EH (cell line): ENCODE measurements around the gene EPSTI1.
A peak's percentile ranks its signal among the peaks of the same experiment; 100 is the strongest.
"Not testable (repeated sequence)": the region's sequence is repeated elsewhere in the genome, so short reads cannot be mapped to it uniquely, and the experiment has no call there.

Experiments used
- DNase-seq: peaks from one replicate; pipeline ENCODE4 v3.0.0-alpha.2; 2015; ENCODE audit warnings: low read depth

Gene EPSTI1

DNA sequence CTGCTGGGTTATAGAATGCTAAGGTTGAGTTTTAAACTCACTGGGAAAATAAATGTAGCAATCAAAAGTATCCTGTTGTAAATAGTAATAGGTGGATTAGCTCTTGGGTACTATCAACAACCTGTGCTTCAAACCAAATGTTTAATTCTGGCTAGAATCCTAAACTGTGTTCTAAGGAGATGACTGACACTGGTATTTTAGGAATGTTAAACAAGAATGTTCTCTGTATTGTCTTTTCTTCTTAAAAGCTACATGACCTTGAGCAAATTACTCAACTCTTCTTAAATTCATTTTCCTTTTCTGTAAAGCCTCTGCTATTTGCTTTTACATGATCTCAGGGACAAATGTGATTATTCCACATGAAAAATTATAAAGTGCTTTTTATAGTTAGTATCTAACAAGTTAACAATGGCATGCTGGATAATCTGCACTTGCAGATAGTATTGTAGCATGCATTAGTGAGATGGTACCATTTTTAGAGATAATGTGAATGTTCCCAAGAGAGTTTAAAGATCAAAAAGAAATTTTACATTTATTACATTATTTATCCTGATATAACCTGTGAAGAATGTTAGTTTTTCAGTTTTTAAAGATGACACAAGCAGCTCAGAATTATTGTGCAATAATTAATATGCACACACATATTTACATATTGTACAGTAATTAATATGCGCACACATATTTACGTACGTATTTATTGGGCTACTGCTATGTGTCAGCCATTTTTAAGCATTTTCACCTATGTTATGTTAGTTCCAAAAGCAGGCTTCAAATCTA is 13.6 kb upstream of the EPSTI1 start:
- DNase-seq, result peak; percentile 65

DNA sequence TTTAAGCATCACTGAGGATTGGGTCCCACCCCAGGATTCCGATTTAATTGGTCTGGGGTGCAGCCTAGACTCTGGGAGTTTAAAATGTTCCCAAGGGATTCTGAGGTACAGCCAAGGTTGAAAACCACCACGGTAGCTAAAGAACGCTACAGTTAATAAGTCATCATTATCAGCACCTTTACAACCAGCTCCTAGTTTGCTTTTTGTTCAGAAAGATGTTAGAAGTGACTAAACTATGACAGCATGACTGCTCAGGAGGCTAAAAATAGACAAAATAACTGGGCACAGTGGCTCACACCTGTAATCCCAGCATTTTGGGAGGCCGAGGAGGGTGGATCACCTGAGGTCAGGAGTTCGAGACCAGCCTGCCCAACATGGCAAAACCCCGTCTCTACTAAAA is 11.7 kb upstream of the EPSTI1 start:
- DNase-seq, result no peak

DNA sequence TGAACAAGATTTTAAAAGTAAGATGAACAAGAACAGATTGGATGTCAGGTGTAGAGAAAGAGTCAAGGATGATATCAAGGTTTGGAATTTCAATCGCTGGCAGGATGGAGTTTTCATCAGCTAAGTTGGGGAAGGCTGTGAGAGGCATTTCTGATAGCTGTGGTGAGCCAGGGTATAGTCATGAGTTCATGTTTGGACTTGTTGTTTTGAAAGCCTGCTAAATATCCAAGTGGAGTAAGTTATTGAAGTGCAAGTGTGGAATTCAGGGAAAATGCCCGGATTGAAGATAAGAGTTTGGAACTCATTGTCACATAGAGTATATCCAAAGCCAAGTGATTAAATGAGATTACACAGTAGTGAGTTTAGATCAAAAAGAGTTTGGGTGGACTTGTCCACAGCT is 11.0 kb upstream of the EPSTI1 start:
- DNase-seq, result no peak

DNA sequence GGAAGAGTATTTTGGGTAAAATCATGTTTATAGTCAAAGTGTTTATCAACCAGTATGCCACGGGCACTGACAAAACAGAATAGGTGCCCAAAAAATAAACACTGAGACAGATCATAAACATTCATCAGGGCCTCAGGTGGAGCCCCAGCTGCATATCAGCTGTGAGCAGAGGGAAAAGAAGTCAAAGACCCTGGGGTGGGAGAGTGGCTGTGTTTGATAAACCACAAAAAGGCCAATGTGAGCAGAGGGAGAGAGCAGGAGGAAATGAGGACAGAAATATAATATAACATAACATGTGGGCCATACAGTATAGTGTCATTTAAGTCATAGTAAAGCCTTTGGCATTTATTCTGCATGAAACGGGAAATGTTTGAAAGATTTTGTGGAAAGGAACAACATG is 10.0 kb upstream of the EPSTI1 start:
- no peak for DNase-seq

DNA sequence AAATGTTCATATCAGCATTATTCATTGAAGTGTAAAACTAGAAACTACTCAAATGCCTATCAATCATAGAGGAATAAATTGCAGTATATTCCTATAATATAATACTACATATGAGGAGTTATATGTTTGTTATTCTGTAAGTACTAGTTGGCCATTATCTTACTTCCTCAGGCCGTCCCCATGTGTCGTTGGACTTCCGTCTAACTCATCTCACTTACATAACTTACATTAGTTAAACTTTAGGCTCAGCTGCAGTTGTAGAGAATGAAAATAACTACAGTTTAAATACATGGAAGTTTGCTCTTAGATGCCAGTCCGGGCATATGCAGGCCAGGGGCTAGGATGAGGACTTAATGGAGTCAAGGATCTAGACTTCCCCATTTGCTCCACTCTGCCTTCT is 8.6 kb upstream of the EPSTI1 start:
- no peak for DNase-seq

DNA sequence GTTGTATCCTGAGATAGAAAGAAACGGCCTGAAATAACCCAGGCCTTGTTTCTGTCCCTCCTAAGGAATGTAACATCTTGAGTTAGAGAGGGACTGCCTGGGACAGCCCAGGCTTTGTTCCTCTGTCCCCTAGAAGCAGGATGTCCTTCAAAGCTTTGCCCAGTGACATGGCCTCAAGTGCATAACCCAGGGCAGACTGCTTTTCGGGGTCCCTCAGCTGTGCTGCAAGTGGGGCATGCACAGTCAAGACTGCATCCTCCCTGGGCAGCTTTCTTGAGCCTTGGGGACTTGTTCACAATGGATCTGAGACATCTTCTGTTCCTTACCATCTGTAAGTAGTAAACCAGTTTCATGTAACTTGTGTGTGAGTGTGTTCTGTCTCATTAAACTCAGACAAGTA is 7.5 kb upstream of the EPSTI1 start:
- DNase-seq, result no peak

DNA sequence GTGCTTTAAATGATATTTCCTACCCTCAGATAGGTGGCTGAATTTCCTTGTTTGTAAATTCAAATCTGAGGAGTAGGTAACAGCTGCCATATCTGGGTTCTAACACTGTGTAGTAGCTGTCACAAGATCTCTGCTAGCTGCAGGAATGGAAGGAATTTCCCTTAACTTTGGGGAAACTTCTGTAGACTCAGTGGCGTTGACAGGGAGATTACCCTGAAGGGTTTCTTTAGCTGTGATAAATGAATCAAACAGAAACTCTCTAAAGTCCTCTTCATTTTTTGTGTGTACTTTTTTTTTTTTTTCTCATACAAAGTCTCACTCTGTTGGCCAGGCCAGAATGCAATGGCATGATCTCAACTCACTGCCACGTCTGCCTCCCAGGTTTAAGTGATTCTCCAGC is 5.3 kb upstream of the EPSTI1 start:
- peak; percentile 80 for DNase-seq

DNA sequence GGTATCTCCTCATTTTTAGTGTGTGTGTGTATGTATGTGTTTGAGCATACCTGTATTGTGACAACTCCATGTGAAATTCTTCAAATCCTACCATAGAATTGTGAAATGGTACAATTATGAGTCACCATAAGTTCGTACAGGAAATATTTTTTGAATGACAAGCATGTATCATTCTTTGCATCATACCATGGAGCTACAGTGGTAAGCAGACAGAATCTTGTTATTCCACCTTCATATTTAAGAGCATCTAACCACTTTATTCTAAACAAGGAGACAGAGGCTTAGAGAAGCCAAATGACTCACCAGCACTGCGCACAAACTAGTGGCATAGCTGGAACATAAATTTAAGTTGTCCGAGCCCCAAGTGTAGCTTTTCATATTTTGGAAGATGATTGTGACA is 4.5 kb upstream of the EPSTI1 start:
- peak; percentile 94 for DNase-seq

DNA sequence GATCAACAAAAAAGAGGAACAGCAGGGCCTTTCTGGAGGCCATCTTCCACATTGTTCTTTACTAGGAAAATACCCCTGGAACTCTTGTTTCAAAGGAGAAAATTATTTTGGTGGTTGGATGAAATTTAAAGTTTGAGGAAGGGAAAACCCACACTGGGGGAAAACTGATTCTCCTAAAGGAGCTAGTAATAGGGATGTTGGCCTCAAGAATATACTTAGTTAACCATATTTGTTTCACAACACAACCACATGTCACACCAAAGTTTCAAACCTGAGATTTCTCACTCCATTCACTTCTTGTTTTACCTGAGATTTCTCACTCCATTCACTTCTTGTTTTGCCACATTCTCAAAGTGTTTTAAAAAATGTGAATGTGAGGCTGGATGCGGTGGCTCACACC is 2.8 kb upstream of the EPSTI1 start:
- DNase-seq, result no peak

DNA sequence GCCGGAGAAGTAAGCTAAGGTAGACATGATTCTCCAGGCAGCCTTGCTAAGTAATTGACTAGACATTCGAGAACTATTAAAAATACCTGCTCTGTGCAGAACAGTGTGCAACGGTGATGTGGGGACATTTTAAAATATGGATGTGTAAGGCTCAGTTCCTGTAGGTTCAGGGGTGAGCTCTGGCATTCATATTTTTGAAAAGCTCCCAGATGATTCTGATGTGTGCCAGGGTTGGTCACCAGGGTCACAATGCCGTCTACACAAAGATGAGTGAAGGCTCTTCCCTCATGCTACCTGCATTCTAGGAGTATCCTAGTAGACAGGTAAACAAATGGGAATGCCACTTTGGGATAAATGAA is 702 bp upstream of the EPSTI1 start:
- no peak for DNase-seq

DNA sequence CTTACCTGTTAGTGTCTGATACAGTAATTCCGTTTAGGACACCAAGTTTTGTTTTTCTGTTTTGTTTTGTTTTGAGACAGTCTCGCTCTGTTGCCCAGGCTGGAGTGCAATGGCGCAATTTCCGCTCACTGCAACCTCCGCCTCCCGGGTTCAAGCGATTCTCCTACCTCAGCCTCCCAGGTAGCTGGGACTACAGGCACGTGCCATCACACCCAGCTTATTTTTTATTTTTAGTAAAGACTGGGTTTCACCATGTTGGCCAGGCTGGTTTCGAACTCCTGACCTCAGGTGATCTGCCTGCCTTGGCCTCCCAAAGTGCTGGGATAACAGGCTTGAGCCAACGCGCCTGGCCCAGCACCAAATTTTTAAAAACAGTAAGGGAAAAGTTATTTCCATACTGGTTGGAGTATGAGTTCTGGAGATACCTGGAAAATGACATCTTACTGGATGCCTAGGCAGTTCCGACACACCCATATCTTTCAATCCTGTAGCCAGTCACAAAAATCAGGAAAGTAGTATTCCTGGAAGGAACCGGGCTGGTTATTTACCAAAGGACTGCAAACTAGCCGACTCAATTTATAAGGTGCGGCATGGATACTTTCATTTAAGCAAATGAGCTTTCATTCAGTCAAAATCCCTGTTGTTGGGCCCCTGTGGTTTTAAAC is 676 bp downstream of the EPSTI1 start:
- DNase-seq, result not testable (repeated sequence)

DNA sequence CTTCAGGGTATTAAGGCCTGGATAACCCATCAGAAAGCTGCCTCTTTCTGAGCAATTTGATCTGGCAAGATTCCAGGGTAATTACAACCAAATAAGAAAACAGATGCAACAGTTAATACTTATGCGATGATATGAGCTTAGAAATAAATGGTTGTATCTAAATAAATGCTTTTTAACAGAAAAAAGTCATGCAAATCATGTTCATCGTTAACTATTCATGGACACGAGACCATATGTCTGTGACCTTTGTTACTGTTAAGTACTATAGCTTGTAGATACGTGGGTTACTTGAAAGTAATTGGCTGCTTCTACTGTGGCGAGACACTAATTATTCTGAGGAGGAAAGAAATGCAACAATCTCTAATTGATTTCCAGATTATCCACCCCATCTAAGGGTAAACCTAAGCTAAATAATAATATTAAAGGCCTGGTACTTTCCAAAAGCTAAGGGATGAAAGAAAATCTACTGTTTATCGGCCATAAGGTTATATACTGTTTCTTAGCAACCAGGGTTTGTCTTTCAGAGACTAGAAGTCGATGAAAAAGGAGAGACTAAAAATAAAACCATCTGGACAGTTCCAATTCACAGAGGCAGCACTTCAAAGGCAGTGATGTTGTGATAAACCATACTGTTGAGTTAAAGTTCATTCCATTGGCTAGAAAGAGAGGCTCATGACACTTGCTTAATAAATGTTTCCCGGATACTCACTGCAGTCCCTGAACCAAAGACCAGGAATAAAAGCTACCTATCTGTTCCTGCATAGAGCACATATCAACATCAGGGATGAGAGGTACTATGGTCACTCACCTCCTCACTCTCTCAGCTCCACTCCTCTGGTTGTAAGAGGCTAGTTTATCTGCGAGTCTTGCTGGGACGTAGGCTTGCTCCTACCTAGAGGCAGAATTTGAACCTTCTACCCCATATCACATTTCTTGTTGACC is 1.5 kb downstream of the EPSTI1 start:
- peak; percentile 59 for DNase-seq

DNA sequence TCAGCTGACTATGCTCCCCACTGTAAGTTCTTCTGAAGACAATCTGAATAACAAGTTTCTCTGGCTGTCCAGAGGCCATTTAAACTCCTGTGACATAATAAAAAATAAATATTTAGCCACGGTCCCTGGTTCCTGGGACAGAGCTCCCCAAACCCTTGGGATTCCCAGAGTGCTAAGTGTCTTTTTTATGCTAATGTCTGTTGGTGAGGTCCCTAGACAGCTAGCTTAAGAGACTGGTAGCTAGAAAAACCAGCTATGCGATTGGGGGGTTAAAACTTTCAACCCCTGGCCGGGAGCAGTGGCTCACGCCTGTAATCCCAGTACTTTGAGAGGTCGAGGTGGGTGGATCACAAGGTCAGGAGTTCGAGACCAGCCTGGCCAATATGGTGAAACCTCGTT is 5.9 kb downstream of the EPSTI1 start:
- DNase-seq, result no peak

DNA sequence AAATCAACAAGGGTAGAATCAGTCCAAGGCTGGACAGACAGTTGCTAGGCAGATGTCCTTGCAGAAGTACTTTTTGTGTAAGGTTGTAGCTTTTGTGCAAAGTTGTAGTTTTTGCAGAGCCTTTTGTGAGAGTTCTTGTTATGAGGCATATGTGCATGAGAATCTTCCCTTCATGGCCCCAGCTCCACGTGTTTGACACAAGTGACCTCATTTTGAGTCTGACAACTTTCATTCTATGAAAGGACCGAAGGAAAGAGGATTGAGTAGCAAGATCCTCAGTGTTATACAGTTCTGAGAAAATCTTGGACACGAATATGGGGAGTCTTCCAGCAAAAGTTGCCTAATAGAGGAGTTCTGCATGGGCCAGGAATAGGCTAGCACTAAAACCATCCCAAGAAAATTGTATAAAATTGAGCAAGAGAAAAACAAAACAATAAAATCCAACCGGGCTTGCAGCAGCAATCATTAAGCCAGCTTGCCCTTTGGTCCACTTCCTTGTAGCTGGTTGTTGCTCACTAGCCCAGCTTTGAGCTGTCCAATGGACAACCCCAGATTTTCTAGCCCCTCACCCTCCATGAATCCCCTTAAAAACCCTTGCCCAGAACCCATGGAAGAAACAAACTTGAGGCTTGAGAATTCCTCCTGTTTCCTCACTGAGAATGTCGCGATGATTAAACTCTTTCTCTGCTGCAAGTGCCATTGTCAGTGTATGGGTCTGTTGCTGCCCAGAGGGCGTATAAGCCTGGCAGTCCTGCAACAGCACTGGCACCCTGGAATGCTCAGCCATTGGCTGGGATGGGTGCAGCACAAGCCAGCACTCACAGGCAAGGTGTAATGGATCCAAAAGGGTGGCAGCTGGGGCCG is 6.5 kb downstream of the EPSTI1 start:
- peak; percentile 41 for DNase-seq

DNA sequence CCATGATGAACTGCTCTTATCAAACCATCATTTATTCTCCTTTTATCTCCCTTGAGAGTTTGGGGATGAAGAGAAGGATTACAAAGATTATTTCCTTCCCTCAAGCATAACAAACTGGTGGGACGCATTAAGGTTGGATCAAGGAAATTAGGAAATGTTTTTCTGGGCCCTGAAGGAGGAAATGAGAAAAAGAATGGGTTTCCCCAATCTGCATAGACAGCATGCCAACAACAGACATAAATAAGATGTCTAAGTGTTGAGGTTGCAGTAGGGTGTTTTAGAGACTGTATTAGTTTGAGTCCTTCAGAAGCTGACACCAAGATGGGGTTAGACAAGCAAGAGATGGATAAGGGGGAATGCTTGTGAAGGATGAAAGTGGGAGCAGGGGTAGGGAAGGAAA is 7.3 kb downstream of the EPSTI1 start:
- no peak for DNase-seq

DNA sequence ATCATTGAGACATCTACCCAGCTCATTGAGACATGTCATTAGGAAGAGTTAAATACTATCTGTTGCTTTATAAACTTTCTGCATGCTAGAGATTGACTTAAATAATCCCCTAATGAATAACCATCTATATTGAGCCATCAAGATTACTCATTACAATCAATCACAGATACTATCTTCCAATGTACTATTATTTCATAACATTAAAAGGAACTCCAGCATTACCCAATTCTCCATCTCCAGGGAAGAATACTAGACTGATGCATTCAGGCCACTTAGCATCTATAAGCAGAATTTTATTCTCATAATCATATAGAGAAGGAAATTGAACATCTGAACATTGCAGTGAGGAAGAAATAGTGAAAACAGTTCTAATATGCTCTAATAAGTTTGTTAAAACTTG is 8.0 kb downstream of the EPSTI1 start:
- DNase-seq, result no peak

DNA sequence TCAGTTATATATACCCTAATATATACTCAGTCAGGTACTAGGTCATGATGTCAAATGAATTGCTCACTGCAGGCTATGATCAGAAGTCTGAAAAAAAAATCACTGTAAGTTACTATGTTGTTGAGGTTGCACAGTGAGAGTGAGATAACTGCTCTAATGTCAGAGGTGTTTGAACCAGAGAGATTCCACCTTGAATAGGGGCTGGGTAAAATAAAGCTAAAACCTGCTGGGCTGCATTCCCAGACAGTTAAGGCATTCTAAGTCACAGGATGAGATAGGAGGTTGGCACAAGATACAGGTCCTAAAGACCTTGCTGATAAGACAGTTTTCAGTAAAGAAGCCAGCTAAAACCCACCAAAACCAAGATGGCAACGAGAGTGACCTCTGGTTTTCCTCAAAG is 10.2 kb downstream of the EPSTI1 start:
- no peak for DNase-seq

DNA sequence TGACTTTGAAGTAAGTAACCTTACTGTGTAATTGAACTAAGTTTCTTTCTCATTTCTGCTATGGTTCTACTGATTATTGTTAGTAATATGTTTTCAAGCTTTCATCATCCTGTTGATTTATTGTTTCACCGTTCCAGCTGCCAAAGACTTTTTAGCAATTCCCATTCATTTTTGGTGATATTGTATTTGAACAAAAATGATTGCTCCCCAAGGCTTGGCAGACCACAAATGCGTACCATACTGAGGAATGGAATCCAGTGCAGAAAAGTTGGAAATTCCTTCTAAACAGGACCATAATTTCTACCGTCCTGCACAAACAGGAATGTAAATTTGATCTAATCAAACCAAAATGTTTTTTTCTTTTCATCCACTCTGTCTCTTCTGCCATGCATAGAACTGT is 10.7 kb downstream of the EPSTI1 start:
- peak; percentile 84 for DNase-seq

DNA sequence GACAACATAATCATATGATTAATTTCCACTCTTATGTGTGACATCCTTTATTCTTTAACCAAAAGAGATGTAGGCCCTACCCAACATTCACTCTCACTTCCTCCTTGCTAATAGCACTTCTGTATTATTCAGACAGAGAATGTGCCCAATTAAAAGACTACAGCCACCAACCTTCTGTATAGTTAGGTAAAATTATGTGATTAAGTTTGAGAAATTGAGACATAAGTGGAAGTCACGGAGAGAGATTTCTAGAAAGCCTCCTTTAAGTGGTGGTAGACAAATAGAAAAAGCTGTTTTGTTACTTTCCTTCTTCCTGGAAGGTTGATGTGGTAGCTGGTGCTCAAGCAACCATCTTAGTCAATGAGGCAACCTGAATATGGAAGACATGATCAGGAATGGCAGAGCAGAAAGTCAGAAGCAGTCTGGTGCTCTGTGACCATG is 14.8 kb downstream of the EPSTI1 start:
- DNase-seq, result no peak

DNA sequence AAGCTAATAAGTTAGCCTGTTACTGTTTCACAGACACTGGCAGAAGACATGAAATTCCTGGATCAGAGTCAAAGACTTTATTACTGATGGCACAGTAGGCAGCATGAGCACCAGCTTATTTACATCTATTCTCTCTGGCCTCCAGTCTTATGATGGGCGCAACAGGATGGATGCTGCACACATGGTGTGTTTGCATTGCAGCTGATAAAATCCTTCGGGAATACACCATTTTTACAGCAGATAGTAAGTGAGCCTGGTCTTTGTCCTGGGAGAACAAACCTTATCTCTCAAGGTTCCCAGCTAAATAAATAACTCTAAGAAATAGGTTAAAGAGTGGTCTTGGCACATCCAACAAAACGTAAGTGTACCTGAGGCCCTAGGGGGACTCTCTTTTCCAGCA is 16.0 kb downstream of the EPSTI1 start:
- no peak for DNase-seq

DNA sequence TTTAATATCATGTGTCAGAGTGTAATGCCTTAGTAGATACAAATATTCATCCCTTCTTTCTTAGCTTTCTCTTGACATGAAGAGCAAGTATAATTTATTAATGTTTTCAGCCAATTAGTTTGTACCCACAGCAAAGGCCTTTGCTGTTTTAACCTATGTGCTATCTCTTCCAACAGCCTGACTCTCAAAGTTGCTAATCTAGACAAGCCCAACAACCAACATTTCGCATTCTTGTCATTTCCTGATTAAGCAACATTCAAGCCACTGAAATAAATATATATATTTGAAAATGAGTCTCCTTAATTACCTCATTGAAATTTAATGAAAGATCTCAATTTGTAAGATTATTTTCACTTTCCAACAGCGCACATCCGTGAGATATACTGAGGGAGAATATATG is 18.5 kb downstream of the EPSTI1 start:
- no peak for DNase-seq
